Measurements from ENCODE around the gene HCRTR1.

GRCh38 chr1:31664528-31664927, 47.0 kb downstream of the HCRTR1 start:
- TF ChIP-seq CTCF (IDR thresholded peaks at IDR 0.05), result no peak
- TF ChIP-seq POLR2A (IDR thresholded peaks at IDR 0.05), result no peak

Measured in heart left ventricle (tissue), 13 donors.